Stimulated activated CD4-positive, alpha-beta T cell treated with anti-CD3 and anti-CD28 coated beads, Interleukin-12 subunit alpha, Interleukin-12 subunit beta, amount 100 ng/mL, for 24 hours (primary cell): ENCODE results near the gene LAPTM5.
"Not testable (repeated sequence)": the region's sequence is repeated elsewhere in the genome, so short reads cannot be mapped to it uniquely, and the experiment has no call there.

ENCODE experiments used
- DNase-seq, 2 experiments: peaks; one replicate each; pipeline ENCODE4 v3.0.0-alpha.2; 2020; ENCODE audit warnings: low read depth in 2 of 2

LAPTM5 gene

GRCh38 chr1:30694280-30695175 lies 63.0 kb downstream of the LAPTM5 start:
- DNase-seq = no peak

GRCh38 chr1:30693822-30694221 lies 63.8 kb downstream of the LAPTM5 start:
- no peak for DNase-seq

- DNase-seq = no peak
Observed at GRCh38 chr1:30693366-30693765, 64.2 kb downstream of the LAPTM5 start.

- DNase-seq = no peak
Observed at GRCh38 chr1:30692948-30693301, 64.6 kb downstream of the LAPTM5 start.

- DNase-seq = no peak
Observed at GRCh38 chr1:30692201-30692947, 65.2 kb downstream of the LAPTM5 start.

GRCh38 chr1:30691480-30691879 lies 66.1 kb downstream of the LAPTM5 start:
- DNase-seq = no peak

- DNase-seq = no peak
Observed at GRCh38 chr1:30689901-30690645, 67.5 kb downstream of the LAPTM5 start.

- no peak for DNase-seq
Observed at GRCh38 chr1:30688920-30689794, 68.4 kb downstream of the LAPTM5 start.

- DNase-seq = not testable (repeated sequence)
Observed at GRCh38 chr1:30688516-30688915, 69.1 kb downstream of the LAPTM5 start.

- no peak for DNase-seq
Observed at GRCh38 chr1:30687886-30688285, 69.7 kb downstream of the LAPTM5 start.

GRCh38 chr1:30686236-30686935 lies 71.2 kb downstream of the LAPTM5 start:
- no peak for DNase-seq

GRCh38 chr1:30685796-30686165 lies 71.8 kb downstream of the LAPTM5 start:
- DNase-seq = no peak

- no peak for DNase-seq
Observed at GRCh38 chr1:30684881-30685795, 72.4 kb downstream of the LAPTM5 start.

- no peak for DNase-seq
Observed at GRCh38 chr1:30684259-30684658, 73.3 kb downstream of the LAPTM5 start.

- no peak for DNase-seq
Observed at GRCh38 chr1:30683699-30684098, 73.9 kb downstream of the LAPTM5 start.
